ENCODE data around the gene SLIT3.

Gene SLIT3

DNA sequence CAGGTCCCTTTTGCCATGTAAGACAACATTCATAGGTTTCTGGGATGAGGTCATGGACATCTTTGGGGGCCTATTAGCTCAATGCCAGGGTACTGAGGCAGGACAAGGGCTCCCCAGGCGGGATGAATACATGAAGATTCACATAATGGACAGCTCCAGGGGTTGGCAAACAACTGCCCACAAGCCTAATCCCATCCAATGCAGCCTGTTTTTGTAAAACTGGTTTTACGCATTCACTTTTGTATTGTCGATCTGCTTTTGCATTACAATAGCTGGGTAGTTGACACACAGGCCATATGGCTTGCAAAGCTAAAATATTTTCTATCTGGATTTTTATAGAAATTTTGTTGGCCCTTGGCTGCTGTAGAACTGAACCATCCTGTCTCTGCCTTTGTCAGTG, 473.3 kb downstream of the SLIT3 start:
- ChIA-PET CTCF (interaction anchor here (0.6 kb wide), 1 partner anchor 62 kb away, joined by 3 read pairs; no protein-coding TSS in a partner anchor), POLR2A (no interaction called here)
- no peak overlapping the region for H3K4me3 ChIP-seq (ENCODE audit: low read depth, low read length)
- no peaks in the 10 kb centered on the region for H3K36me3 ChIP-seq (ENCODE audit: control insufficient read depth in 2 of 2, insufficient read depth in 1 of 2, low read length in 2 of 2)
- no peak for TF ChIP-seq EGR2 (tag by site-specific recombination; IDR thresholded peaks at IDR 0.05; ENCODE audit: low read depth)
- TF ChIP-seq, protein P1, sequence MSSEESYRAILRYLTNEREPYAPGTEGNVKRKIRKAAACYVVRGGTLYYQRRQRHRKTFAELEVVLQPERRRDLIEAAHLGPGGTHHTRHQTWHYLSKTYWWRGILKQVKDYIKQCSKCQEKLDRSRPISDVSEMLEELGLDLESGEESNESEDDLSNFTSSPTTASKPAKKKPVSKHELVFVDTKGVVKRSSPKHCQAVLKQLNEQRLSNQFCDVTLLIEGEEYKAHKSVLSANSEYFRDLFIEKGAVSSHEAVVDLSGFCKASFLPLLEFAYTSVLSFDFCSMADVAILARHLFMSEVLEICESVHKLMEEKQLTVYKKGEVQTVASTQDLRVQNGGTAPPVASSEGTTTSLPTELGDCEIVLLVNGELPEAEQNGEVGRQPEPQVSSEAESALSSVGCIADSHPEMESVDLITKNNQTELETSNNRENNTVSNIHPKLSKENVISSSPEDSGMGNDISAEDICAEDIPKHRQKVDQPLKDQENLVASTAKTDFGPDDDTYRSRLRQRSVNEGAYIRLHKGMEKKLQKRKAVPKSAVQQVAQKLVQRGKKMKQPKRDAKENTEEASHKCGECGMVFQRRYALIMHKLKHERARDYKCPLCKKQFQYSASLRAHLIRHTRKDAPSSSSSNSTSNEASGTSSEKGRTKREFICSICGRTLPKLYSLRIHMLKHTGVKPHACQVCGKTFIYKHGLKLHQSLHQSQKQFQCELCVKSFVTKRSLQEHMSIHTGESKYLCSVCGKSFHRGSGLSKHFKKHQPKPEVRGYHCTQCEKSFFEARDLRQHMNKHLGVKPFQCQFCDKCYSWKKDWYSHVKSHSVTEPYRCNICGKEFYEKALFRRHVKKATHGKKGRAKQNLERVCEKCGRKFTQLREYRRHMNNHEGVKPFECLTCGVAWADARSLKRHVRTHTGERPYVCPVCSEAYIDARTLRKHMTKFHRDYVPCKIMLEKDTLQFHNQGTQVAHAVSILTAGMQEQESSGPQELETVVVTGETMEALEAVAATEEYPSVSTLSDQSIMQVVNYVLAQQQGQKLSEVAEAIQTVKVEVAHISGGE (tag by site-specific recombination; conservative IDR thresholded peaks at IDR 0.05; ENCODE audit: low read depth), result no peak
- TF ChIP-seq ZFP3 (tag by site-specific recombination; IDR thresholded peaks at IDR 0.05; ENCODE audit: low read depth), result no peak
- no peak for TF ChIP-seq ZNF248 (tag by site-specific recombination; IDR thresholded peaks at IDR 0.05)
- TF ChIP-seq HOXA7 (CRISPR knock-in tag; IDR thresholded peaks at IDR 0.05; ENCODE audit: borderline replicate concordance), result no peak
- TF ChIP-seq ZEB2 (tag by site-specific recombination; IDR thresholded peaks at IDR 0.05), result no peak
- TF ChIP-seq ZNF768 (tag by site-specific recombination; IDR thresholded peaks at IDR 0.05), result no peak
- TF ChIP-seq, protein P2, sequence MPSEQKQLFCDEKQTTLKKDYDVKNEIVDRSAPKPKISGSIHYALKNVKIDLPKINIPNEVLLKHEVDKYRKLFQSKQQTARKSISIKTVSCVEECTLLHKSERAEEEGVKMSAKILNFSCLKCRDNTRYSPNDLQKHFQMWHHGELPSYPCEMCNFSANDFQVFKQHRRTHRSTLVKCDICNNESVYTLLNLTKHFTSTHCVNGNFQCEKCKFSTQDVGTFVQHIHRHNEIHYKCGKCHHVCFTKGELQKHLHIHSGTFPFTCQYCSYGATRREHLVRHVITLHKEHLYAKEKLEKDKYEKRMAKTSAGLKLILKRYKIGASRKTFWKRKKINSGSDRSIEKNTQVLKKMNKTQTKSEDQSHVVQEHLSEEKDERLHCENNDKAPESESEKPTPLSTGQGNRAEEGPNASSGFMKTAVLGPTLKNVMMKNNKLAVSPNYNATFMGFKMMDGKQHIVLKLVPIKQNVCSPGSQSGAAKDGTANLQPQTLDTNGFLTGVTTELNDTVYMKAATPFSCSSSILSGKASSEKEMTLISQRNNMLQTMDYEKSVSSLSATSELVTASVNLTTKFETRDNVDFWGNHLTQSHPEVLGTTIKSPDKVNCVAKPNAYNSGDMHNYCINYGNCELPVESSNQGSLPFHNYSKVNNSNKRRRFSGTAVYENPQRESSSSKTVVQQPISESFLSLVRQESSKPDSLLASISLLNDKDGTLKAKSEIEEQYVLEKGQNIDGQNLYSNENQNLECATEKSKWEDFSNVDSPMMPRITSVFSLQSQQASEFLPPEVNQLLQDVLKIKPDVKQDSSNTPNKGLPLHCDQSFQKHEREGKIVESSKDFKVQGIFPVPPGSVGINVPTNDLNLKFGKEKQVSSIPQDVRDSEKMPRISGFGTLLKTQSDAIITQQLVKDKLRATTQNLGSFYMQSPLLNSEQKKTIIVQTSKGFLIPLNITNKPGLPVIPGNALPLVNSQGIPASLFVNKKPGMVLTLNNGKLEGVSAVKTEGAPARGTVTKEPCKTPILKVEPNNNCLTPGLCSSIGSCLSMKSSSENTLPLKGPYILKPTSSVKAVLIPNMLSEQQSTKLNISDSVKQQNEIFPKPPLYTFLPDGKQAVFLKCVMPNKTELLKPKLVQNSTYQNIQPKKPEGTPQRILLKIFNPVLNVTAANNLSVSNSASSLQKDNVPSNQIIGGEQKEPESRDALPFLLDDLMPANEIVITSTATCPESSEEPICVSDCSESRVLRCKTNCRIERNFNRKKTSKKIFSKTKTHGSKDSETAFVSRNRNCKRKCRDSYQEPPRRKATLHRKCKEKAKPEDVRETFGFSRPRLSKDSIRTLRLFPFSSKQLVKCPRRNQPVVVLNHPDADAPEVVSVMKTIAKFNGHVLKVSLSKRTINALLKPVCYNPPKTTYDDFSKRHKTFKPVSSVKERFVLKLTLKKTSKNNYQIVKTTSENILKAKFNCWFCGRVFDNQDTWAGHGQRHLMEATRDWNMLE (tag by site-specific recombination; conservative IDR thresholded peaks at IDR 0.05; ENCODE audit: low read depth), result no peak
- TF ChIP-seq, protein P3, sequence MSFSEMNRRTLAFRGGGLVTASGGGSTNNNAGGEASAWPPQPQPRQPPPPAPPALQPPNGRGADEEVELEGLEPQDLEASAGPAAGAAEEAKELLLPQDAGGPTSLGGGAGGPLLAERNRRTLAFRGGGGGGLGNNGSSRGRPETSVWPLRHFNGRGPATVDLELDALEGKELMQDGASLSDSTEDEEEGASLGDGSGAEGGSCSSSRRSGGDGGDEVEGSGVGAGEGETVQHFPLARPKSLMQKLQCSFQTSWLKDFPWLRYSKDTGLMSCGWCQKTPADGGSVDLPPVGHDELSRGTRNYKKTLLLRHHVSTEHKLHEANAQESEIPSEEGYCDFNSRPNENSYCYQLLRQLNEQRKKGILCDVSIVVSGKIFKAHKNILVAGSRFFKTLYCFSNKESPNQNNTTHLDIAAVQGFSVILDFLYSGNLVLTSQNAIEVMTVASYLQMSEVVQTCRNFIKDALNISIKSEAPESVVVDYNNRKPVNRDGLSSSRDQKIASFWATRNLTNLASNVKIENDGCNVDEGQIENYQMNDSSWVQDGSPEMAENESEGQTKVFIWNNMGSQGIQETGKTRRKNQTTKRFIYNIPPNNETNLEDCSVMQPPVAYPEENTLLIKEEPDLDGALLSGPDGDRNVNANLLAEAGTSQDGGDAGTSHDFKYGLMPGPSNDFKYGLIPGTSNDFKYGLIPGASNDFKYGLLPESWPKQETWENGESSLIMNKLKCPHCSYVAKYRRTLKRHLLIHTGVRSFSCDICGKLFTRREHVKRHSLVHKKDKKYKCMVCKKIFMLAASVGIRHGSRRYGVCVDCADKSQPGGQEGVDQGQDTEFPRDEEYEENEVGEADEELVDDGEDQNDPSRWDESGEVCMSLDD (tag by site-specific recombination; IDR thresholded peaks at IDR 0.05), result no peak
- TF ChIP-seq ZNF416 (tag by site-specific recombination; IDR thresholded peaks at IDR 0.05), result no peak
- no peak for TF ChIP-seq ZBTB8A (tag by site-specific recombination; IDR thresholded peaks at IDR 0.05)
- TF ChIP-seq, protein P4, sequence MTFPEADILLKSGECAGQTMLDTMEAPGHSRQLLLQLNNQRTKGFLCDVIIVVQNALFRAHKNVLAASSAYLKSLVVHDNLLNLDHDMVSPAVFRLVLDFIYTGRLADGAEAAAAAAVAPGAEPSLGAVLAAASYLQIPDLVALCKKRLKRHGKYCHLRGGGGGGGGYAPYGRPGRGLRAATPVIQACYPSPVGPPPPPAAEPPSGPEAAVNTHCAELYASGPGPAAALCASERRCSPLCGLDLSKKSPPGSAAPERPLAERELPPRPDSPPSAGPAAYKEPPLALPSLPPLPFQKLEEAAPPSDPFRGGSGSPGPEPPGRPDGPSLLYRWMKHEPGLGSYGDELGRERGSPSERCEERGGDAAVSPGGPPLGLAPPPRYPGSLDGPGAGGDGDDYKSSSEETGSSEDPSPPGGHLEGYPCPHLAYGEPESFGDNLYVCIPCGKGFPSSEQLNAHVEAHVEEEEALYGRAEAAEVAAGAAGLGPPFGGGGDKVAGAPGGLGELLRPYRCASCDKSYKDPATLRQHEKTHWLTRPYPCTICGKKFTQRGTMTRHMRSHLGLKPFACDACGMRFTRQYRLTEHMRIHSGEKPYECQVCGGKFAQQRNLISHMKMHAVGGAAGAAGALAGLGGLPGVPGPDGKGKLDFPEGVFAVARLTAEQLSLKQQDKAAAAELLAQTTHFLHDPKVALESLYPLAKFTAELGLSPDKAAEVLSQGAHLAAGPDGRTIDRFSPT (tag by site-specific recombination; IDR thresholded peaks at IDR 0.05), result no peak
- TF ChIP-seq ZNF555 (tag by site-specific recombination; conservative IDR thresholded peaks at IDR 0.05), result no peak
- no peak for TF ChIP-seq ZNF214 (tag by site-specific recombination; IDR thresholded peaks at IDR 0.05; ENCODE audit: borderline replicate concordance)
- no peak for TF ChIP-seq ZNF175 (tag by site-specific recombination; IDR thresholded peaks at IDR 0.05)
- TF ChIP-seq, protein P5, sequence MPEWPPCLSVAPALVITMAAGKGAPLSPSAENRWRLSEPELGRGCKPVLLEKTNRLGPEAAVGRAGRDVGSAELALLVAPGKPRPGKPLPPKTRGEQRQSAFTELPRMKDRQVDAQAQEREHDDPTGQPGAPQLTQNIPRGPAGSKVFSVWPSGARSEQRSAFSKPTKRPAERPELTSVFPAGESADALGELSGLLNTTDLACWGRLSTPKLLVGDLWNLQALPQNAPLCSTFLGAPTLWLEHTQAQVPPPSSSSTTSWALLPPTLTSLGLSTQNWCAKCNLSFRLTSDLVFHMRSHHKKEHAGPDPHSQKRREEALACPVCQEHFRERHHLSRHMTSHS (tag by site-specific recombination; IDR thresholded peaks at IDR 0.05), result no peak
- no peak for TF ChIP-seq ZNF610 (tag by site-specific recombination; IDR thresholded peaks at IDR 0.05; ENCODE audit: borderline replicate concordance)
- no peak for TF ChIP-seq ZNF366 (tag by site-specific recombination; conservative IDR thresholded peaks at IDR 0.05)
- H3K4me1 ChIP-seq (ENCODE audit: control insufficient read depth, insufficient read depth, low read length), result no peaks in the 10 kb centered on the region
- H3K9me3 ChIP-seq (ENCODE audit: control insufficient read depth, insufficient read depth, low read depth, low read length), result no peaks in the 10 kb centered on the region
- H3K27ac ChIP-seq (ENCODE audit: extremely low read depth, low read depth, low read length), result no peak overlapping the region
